Activated effector memory CD4-positive, alpha-beta T cell treated with anti-CD3 and anti-CD28 coated beads, Interleukin-2, amount 50 U/mL, for 16 hours (primary cell): ENCODE data around the gene CPT1A.
A peak's percentile ranks its signal among the peaks of the same experiment; 100 is the strongest.

Experiments used
- DNase-seq: peaks from one replicate; pipeline ENCODE4 v3.0.0-alpha.2; 2020

Gene CPT1A

DNA sequence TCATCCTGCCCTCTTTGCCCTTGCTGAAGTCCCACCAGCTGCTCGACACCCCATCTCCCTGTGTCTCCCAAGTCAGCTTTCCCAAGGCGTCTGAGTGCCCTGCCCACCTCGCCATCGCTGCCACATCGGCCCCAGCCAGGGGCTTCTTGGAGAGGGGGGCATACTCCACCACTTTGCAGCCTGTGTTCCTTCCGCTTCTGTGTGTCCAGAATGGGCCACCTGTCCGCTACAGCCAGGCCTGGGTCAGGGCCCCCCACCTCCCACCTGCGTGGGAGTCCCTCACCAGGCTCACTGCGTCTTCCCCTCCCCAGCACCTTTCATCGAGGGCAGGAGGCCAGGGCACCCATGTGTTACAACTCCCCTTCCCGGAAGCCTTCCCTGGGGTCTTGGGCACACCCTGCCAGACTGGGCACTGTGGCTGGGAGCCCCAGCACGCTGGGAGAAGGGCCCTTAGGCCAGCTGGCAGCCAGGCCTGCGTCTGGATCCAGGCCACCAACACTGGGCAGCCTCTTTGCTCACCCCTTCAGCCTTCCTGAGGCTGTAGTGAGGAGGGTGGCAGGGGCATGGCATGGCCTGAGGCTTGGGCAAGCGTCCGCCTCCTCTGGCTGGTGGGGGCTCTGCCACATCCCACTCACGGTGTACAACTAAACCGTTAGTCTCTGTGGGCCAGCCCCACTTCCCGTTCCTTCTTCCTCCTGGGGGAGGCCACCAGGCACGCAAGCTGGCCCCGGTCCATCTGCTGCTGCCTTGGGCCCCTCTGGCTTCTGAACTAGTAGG is 13.4 kb downstream of the CPT1A start:
- no peak for DNase-seq

- no peak for DNase-seq
Observed at GRCh38 chr11:68827733-68828132, 14.0 kb downstream of the CPT1A start.

DNA sequence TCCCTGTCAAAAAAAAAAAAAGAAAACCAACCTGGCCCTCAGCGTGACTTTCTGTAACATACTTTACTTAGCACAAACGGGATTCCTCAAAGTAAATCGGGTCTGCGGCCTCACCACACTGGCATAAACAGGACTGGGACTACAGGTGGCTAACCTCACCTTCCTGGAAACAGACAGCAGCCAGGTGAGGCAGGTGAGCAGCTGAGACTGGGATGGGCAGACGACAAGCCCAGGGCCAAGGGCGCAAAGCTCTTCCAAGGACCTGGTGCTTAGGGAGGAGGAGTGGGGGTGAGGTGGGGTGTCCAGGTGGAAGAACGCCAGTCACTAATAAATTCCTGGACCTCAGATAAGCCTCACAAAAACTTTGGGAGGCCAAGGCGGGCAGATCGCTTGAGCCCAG is 15.0 kb downstream of the CPT1A start:
- DNase-seq: no peak

- DNase-seq: peak; percentile 81
Observed at GRCh38 chr11:68825571-68825970, 16.1 kb downstream of the CPT1A start.

- no peak for DNase-seq
Observed at GRCh38 chr11:68822546-68822945, 19.2 kb downstream of the CPT1A start.

- no peak for DNase-seq
Observed at GRCh38 chr11:68821670-68822069, 20.0 kb downstream of the CPT1A start.

DNA sequence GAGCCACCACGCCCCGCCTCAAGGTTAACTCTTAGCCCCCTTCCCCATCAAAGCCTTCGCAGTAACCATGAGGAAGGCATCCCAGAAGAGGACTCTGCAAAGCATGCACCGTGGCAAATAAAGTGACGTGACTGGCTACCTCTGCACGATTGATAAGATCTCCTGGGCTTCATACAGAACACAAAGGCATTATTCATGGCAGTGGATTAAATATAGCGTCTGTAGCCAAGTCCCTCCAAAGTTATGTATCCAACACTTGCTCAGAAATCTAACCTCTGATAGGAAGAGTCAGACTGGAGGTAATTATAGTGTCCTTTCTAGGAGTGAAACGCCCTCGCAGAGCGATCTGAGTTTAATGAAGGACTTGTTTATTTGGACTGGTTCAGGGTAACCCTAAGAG is 22.4 kb downstream of the CPT1A start:
- no peak for DNase-seq

- DNase-seq: no peak
Observed at GRCh38 chr11:68818181-68818580, 23.5 kb downstream of the CPT1A start.

DNA sequence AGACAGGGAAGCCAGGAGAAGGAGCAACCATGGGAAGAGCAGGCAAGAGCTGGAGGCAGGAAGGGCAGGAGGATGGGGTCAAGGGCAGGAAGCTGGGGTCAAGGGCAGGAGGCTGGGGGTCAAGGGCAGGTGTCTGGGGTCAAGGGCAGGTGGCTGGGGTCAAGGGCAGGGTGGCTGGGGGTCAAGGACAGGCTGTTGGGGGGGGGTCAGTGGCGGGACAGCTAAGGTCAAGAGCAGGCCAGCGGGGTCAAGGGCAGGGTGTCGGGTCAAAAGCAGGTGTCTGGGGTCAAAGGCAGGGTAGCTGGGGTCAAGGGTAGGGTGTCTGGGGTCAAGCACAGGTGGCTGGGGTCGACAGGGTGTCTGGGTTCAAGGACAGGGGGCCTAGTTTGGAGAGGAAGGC is 24.2 kb downstream of the CPT1A start:
- no peak for DNase-seq

GRCh38 chr11:68816917-68817419 is 24.7 kb downstream of the CPT1A start:
- peak; percentile 69 for DNase-seq

DNA sequence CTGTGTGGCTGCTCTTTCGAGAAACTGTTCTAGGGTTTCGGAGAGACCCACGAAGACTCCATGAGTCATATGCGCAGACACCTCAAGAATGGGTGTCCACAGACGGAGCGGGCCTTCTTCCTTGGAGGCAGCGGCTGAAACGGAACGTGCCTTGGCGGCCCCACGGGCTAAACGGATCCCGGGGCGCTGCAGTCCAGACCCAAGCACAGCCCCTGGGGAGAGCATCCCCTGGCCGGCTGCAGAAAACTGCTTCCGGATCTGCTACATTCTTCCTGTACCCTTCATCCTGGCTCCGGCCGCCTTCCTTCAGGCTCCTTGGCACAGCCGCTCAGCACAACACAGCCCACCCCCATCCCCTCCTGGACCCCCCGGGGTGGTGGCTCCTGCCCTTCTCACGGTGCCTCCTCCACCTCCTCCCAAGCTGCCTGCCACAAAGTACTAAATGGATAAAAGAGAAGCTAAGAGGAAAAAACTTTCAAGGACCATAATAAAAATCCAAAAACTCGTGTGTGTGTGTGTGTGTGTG is 25.4 kb downstream of the CPT1A start:
- no peak for DNase-seq

GRCh38 chr11:68813773-68814172 is 27.9 kb downstream of the CPT1A start:
- DNase-seq: no peak

DNA sequence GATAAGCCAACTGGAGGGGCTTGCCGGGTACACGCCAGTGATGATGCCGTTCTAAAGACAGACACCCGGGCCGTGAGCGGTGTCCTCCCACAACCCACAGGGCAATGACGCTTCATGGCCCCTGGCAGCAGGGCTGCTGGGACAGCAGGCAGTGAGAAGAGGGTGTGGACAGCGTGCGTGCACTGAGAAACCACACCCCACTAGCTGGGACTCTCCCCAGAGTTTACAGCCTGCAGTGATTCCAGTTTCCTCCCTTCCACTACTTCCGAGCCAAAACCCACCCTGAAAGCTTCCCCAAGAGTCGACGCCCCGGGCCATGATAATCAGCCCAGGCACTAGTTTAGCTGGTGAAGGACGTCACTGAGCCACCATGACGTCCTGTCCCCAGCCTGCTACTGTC is 29.2 kb downstream of the CPT1A start:
- DNase-seq: no peak

DNA sequence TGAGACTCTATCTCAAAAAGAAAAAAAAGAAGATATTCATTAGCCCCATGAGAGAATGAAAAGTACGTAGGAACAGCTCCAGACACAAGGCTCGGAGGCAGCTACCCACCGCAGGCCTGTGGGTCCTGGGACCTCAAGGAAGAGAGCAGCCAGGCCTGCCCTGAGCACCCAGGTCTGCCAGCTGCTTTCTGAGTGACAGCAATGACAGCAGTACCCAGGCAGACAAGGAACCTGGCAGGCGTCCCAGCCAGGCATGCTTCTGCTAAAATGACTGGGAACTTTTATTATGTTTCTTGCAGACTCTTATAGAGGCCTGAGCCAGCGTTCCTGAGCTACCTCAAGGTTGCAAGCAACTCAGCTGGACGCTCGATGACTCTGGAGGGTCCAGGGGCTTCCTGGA is 31.6 kb downstream of the CPT1A start:
- no peak for DNase-seq

- DNase-seq: no peak
Observed at GRCh38 chr11:68809506-68809905, 32.2 kb downstream of the CPT1A start.

GRCh38 chr11:68808787-68809186 is 32.9 kb downstream of the CPT1A start:
- no peak for DNase-seq

DNA sequence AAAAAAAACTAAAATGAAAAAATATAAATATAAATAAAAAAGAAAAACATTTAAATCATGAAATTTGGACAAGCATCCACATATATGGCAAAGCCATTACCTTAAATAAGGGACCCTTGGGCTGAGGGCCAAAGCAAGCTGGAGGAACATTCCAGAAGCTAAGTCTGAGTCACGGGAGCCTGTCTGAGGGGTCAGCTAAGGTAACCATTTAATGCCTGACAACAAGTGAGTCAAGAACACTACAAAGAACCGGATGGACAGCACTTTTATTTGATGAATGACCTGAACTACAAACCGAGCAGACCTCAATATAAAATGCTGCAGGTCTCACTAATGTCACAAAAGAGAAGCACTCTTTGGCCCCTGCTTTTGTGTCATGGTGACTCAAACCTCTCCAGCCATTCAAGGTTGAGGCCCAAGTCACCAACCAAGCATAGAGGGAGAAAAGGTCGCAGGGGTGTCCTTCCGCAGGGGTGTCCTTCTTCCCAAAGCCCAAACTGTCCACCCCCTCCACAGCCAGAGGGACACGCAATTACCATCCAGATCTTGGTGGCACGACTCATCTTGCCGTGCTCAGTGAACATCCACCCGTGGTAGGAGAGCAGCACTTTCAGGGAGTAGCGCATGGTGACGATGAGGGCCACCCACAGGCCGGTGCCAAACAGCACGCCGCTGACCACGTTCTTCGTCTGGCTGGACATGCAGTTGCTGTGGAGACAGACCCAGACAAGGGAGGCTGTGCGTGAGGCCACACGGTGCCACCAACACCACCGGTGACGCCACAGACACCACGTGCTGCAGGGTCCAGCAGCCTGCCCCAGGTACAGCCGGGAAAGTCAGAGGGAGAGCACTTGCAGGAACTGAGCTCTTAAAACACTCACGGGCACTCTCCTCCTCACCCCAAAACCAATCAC is 34.5 kb downstream of the CPT1A start:
- no peak for DNase-seq

DNA sequence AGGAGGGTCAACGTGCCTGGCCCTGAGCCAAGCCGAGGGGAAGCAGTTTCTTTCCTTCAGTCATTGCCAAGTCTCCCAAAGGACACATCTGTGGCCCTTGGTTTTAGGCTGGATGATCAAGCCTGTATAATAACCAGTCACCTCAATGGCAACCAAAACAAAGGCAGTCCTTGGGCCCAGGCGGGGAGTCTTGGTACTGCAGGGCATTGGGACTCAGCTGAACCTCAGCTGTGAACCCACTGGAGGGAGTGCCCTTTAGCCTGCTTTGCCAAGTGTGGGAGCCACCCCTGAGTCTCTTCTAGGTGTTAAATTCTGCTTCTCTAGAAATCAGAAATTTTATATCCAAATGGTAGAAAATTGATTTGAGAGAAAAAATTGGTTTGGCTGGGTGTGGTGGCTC is 36.9 kb downstream of the CPT1A start:
- no peak for DNase-seq

GRCh38 chr11:68803766-68804165 is 38.0 kb downstream of the CPT1A start:
- DNase-seq: no peak

DNA sequence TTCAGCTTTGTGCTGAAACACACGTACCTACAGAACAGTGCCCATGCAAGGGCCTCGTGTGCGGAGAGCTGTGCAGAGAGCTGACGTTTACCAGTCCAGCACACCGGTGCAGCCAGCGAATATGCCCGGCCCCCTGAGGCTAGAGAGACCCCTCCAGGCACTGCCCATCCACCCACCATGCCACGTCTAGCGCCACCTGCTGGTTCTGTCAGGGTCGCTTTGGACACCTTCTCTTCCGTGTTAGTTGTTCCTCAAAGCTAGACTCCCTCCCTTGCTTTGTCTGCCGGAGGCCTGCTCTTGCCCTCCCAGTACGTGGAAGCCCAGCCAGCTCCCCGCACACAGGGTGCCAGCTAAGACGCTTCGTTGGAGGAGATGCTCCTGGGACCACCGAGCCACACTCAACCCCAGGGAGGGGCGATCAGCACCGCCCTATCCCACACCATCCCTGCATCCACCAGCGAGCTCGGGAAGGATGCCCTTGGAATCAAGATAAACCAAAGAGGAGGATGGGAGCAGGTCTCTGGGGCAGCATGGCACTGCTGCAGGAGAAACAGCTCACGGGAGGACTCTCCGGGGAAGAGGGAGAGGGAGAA is 43.4 kb downstream of the CPT1A start:
- DNase-seq: peak; percentile 80

GRCh38 chr11:68796801-68797200 is 44.9 kb downstream of the CPT1A start:
- no peak for DNase-seq

DNA sequence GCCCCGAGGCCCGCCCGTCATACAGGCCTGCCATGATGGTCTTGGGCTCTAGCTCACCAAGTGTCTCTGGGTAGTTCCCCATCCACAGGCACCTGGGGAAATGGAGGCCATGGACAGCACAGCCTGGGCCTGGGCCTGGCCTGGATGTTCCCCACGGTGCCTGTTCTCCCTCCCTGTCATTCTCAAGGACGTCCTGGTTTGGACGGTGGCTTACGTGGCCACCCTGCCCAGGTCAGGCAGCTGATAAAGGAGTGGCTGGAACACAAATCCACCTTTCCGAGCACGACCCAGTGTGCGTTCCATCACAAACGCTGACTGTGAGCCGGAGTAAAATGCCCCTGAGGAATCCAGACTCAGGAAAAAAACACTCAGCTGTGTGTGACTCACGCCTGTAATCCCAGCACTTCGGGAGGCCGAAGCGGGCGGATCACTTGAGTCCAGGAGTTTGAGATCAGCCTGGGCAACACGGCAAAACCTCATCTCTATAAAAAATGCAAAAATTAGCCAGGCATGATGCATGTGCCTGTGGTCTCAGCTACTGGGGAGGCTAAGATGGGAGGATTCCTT is 49.2 kb downstream of the CPT1A start:
- no peak for DNase-seq

DNA sequence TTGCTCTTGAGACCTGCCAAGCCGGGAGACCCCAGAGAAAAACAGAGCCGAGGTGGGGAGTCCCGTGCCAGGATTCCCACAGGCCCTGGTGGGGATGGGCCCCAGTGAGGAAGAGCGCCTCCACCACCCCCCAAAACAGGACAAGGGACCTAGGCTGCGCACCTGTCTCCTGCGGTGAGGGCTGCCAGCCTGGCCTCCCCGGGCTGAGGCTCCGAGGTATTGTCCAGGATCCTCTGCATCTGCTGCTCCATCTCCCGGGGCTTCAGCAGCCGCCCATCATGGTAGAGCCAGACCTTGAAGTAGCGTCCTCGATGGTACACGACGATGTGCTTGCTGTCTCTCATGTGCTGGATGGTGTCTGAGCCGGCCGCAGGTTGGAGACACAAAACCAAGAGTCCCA is 57.1 kb downstream of the CPT1A start:
- DNase-seq: no peak
